ENCODE results near the gene QKI.

GRCh38 chr6:163383912-163384311 is 30.6 kb upstream of the QKI start:
- TF ChIP-seq, protein P1, sequence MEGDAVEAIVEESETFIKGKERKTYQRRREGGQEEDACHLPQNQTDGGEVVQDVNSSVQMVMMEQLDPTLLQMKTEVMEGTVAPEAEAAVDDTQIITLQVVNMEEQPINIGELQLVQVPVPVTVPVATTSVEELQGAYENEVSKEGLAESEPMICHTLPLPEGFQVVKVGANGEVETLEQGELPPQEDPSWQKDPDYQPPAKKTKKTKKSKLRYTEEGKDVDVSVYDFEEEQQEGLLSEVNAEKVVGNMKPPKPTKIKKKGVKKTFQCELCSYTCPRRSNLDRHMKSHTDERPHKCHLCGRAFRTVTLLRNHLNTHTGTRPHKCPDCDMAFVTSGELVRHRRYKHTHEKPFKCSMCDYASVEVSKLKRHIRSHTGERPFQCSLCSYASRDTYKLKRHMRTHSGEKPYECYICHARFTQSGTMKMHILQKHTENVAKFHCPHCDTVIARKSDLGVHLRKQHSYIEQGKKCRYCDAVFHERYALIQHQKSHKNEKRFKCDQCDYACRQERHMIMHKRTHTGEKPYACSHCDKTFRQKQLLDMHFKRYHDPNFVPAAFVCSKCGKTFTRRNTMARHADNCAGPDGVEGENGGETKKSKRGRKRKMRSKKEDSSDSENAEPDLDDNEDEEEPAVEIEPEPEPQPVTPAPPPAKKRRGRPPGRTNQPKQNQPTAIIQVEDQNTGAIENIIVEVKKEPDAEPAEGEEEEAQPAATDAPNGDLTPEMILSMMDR (IDR thresholded peaks at IDR 0.05; ENCODE audit: extremely low read depth in 1 of 2, insufficient read depth in 1 of 2, low read depth in 1 of 2, low read length in 2 of 2) = no peak
- no peak for TF ChIP-seq POLR2A (IDR thresholded peaks at IDR 0.05; ENCODE audit: low read depth, low read length)
- TF ChIP-seq POLR2AphosphoS5 (IDR thresholded peaks at IDR 0.05; ENCODE audit: insufficient read depth, low read depth, low read length) = no peak
- TF ChIP-seq EZH2 (IDR thresholded peaks at IDR 0.05; ENCODE audit: borderline replicate concordance, low read depth, low read length, severe bottlenecking) = no peak
- no peak for TF ChIP-seq MAX (IDR thresholded peaks at IDR 0.05; ENCODE audit: insufficient read depth, insufficient read length)
- no peak for TF ChIP-seq MYC (IDR thresholded peaks at IDR 0.05; ENCODE audit: low read depth, low read length)
- no peak for TF ChIP-seq FOS (IDR thresholded peaks at IDR 0.05; ENCODE audit: borderline replicate concordance, insufficient read depth, low read length)

All from endothelial cell of umbilical vein (primary cell).